Measurements from ENCODE around the gene NPTX1. TPM values are rescaled to one million over a fixed set of nuclear protein-coding genes. Genes with fewer than 3 reads are reported as not detected.
A peak's percentile ranks its signal among the peaks of the same experiment; 100 is the strongest.

The NPTX1 gene
- total and polyA plus RNA-seq, 2 donors (not counting 1 experiment from before 2014, with no cell fraction given) = 0.07 to 0.57 TPM

DNA sequence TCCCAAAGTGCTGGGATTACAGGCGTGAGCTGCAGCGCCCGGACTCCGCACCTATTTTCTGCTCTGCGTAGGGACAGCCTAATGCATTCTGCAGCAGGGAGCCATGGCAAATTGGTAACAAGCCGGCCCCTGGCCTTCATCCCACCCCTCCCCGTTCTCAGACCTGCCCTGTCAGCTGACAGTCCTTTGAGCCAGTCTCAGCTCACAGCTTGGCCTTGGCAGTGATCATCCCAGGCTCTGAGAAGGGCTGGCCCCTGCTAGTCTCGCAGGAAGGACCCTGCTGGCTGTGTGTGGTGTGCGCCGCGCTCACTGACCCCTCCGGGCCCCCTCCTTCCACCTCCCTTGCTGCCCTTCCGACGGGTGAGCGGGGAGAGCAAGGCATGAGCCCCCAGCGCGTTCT lies 10.3 kb upstream of the NPTX1 start:
- no peak overlapping the region for H2AFZ ChIP-seq (ENCODE audit: insufficient read depth, low read depth, low read length, poor library complexity, severe bottlenecking)

DNA sequence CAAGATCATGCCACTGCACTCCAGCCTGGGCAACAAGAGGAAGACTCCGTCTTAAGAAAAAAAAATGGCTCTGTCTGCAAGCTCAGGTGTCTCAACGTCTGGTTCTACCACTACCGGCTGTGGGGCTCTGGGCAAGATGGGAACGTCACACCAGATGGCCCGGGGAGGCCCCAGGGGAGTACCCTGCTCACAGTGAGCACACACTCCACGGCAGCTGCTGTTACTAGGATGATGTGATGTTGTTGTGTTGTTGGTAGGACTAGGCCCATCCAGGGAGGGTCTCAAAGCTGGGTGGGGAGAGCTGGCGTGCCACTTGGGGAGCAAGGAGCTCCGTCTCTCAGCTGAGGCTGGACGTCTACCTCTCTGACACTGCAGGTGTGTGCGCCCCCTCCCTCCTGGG lies 9.4 kb upstream of the NPTX1 start:
- intact Hi-C loops (cut with micrococcal nuclease) = no loop called here
- Histone ChIP-seq H3K27ac (ENCODE audit: low read length in 2 of 2) (no peak overlapping the region), H3K79me2 (ENCODE audit: control insufficient read depth, insufficient read depth, low read length) (no peaks in the 10 kb centered on the region), H3K4me2 (replicated peaks; ENCODE audit: low read depth, low read length, poor library complexity, severe bottlenecking) (no peak overlapping the region), H3K9me3 (ENCODE audit: control extremely low read depth in 1 of 3, control insufficient read depth in 2 of 3, insufficient read depth in 1 of 3, low read length in 2 of 3) (peaks cover 0 to 11% (median 0%) of the 10 kb centered on the region in 3 donors), H3K27me3 (replicated peaks in 1 of 4; ENCODE audit: control extremely low read depth in 1 of 4, control insufficient read depth in 3 of 4, insufficient read depth in 4 of 4, low read length in 3 of 4) (peaks cover 0 to 32% (median 9%) of the 10 kb centered on the region in 4 experiments), H4K20me1 (ENCODE audit: control insufficient read depth, insufficient read depth, low read length, poor library complexity, severe bottlenecking) (no peaks in the 10 kb centered on the region), H3K36me3 (replicated peaks in 1 of 2; ENCODE audit: control extremely low read depth in 1 of 2, control insufficient read depth in 1 of 2, extremely low read depth in 1 of 2, insufficient read depth in 2 of 2, low read length in 1 of 2) (no peaks in the 10 kb centered on the region), H3K9ac (ENCODE audit: low read length) (no peak overlapping the region), H3K4me3 (ENCODE audit: control extremely low read depth in 1 of 5, extremely low read depth in 1 of 5, insufficient read depth in 1 of 5, low read depth in 2 of 5, low read length in 4 of 5) (no peak overlapping the region), H2AFZ (ENCODE audit: insufficient read depth, low read depth, low read length, poor library complexity, severe bottlenecking) (no peak overlapping the region), H3K4me1 (ENCODE audit: control insufficient read depth in 2 of 2, insufficient read depth in 2 of 2, low read length in 2 of 2) (peaks cover 5 to 7% of the 10 kb centered on the region in 2 donors)
- Mint-ChIP-seq H3K9me3 (ENCODE audit: insufficient read depth) (no peaks in the 10 kb centered on the region), H3K4me1 (peaks cover 6% of the 10 kb centered on the region), H3K27me3 (peaks cover 39% of the 10 kb centered on the region), H3K27ac (no peak overlapping the region), H3K4me3 (peak overlapping the region; percentile 32)
- TF ChIP-seq EZH2 (IDR thresholded peaks at IDR 0.05; ENCODE audit: borderline replicate concordance, insufficient read depth, low read depth, low read length, poor library complexity, severe bottlenecking) = no peak
- TF ChIP-seq, protein P1, sequence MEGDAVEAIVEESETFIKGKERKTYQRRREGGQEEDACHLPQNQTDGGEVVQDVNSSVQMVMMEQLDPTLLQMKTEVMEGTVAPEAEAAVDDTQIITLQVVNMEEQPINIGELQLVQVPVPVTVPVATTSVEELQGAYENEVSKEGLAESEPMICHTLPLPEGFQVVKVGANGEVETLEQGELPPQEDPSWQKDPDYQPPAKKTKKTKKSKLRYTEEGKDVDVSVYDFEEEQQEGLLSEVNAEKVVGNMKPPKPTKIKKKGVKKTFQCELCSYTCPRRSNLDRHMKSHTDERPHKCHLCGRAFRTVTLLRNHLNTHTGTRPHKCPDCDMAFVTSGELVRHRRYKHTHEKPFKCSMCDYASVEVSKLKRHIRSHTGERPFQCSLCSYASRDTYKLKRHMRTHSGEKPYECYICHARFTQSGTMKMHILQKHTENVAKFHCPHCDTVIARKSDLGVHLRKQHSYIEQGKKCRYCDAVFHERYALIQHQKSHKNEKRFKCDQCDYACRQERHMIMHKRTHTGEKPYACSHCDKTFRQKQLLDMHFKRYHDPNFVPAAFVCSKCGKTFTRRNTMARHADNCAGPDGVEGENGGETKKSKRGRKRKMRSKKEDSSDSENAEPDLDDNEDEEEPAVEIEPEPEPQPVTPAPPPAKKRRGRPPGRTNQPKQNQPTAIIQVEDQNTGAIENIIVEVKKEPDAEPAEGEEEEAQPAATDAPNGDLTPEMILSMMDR (IDR thresholded peaks at IDR 0.05) = no peak
- POLR2A ChIA-PET = no interaction called here
- WGBS (ENCODE audit: insufficient coverage) = 30% methylated on average over 6 of the region's 10 CpGs
- CTCF ChIA-PET = no interaction called here
- DNase-seq (peak; percentile 60), ATAC-seq (ENCODE audit: low read depth) (peak; percentile 88)

More for the DNA sequence above, 10.3 kb upstream of the NPTX1 start:
- H3K79me2 ChIP-seq (ENCODE audit: control insufficient read depth, insufficient read depth, low read length) = no peaks in the 10 kb centered on the region
- H3K9me3 ChIP-seq (ENCODE audit: control extremely low read depth in 1 of 3, control insufficient read depth in 2 of 3, insufficient read depth in 1 of 3, low read length in 2 of 3) = peaks cover 0 to 11% (median 0%) of the 10 kb centered on the region in 3 donors
- H3K4me2 ChIP-seq (replicated peaks; ENCODE audit: low read depth, low read length, poor library complexity, severe bottlenecking) = no peak overlapping the region
- intact Hi-C loops (cut with micrococcal nuclease) = no loop called here
- H3K9ac ChIP-seq (ENCODE audit: low read length) = no peak overlapping the region
- Mint-ChIP-seq H3K27me3 (peaks cover 34% of the 10 kb centered on the region), H3K4me3 (no peak overlapping the region), H3K9me3 (ENCODE audit: insufficient read depth) (no peaks in the 10 kb centered on the region), H3K4me1 (peaks cover 6% of the 10 kb centered on the region), H3K27ac (no peak overlapping the region)
- peaks cover 0 to 28% (median 7%) of the 10 kb centered on the region in 4 experiments for H3K27me3 ChIP-seq (replicated peaks in 1 of 4; ENCODE audit: control extremely low read depth in 1 of 4, control insufficient read depth in 3 of 4, insufficient read depth in 4 of 4, low read length in 3 of 4)
- H3K27ac ChIP-seq (ENCODE audit: low read length in 2 of 2) = no peak overlapping the region
- H4K20me1 ChIP-seq (ENCODE audit: control insufficient read depth, insufficient read depth, low read length, poor library complexity, severe bottlenecking) = no peaks in the 10 kb centered on the region
- ATAC-seq (ENCODE audit: low read depth) (no peak), DNase-seq (no peak)
- ChIA-PET POLR2A (no interaction called here), CTCF (no interaction called here)
- no peak for TF ChIP-seq EZH2 (IDR thresholded peaks at IDR 0.05; ENCODE audit: borderline replicate concordance, insufficient read depth, low read depth, low read length, poor library complexity, severe bottlenecking)
- TF ChIP-seq, protein P1 (IDR thresholded peaks at IDR 0.05) = no peak
- no peaks in the 10 kb centered on the region for H3K36me3 ChIP-seq (replicated peaks in 1 of 2; ENCODE audit: control extremely low read depth in 1 of 2, control insufficient read depth in 1 of 2, extremely low read depth in 1 of 2, insufficient read depth in 2 of 2, low read length in 1 of 2)
- H3K4me3 ChIP-seq (ENCODE audit: control extremely low read depth in 1 of 5, extremely low read depth in 1 of 5, insufficient read depth in 1 of 5, low read depth in 2 of 5, low read length in 4 of 5) = no peak overlapping the region
- peaks cover 5 to 7% of the 10 kb centered on the region in 2 donors for H3K4me1 ChIP-seq (ENCODE audit: control insufficient read depth in 2 of 2, insufficient read depth in 2 of 2, low read length in 2 of 2)
- 56% methylated on average over 17 of the region's 17 CpGs for WGBS (ENCODE audit: insufficient coverage)
